Common myeloid progenitor, CD34-positive (primary cell): ENCODE measurements around the gene MAP2K3.
A peak's percentile ranks its signal among the peaks of the same experiment; 100 is the strongest.

ENCODE experiments used
- CTCF ChIA-PET: fragments of 350-600 bp; sonication (Branson Sonifier 250); formaldehyde crosslinking; loops from one replicate; lab custom pipeline; 2021; ENCODE audit warnings: antibody characterized with exemption; lab: Charles Lee
- POLR2A ChIA-PET: fragments of 350-600 bp; sonication (Branson Sonifier 250); formaldehyde crosslinking; loops from one replicate; lab custom pipeline; 2021; ENCODE audit warnings: antibody characterized with exemption; lab: Charles Lee
- DNase-seq, 3 donors: peaks; one replicate each; pipeline versions ENCODE4 v3.0.0 to v3.0.0-alpha.2; 2013
- H3K27ac ChIP-seq, 2 experiments: 1 replicate in 1 of 2; 2 replicates in 1 of 2; pipeline ENCODE4 v1.7.0; 2013; ENCODE audit warnings: inconsistent platforms in 2 of 2, low read length in 2 of 2, mild to moderate bottlenecking in 2 of 2, low read depth in 1 of 2, moderate library complexity in 1 of 2; ENCODE audit not compliant: severe bottlenecking in 2 of 2, insufficient read depth in 1 of 2, poor library complexity in 1 of 2
- H3K27me3 ChIP-seq, 5 experiments: replicated peaks in 2 of 5; 1 replicate in 3 of 5; 2 replicates in 2 of 5; pipeline versions ENCODE4 v1.6.1 to v1.7.0; 2013; ENCODE audit warnings: low read length in 4 of 5, mild to moderate bottlenecking in 2 of 5, moderate library complexity in 2 of 5, inconsistent platforms in 1 of 5; ENCODE audit not compliant: insufficient read depth in 5 of 5, control insufficient read depth in 4 of 5
- H3K36me3 ChIP-seq, 4 experiments: 1 replicate in 2 of 4; 2 replicates in 2 of 4; pipeline versions ENCODE4 v1.6.1 to v1.7.0; 2013; ENCODE audit warnings: low read length in 3 of 4, control low read depth in 1 of 4, mild to moderate bottlenecking in 1 of 4; ENCODE audit not compliant: control insufficient read depth in 4 of 4, insufficient read depth in 4 of 4
- H3K4me1 ChIP-seq, 4 experiments: 1 replicate in 3 of 4; 2 replicates in 1 of 4; pipeline versions ENCODE4 v1.6.1 to v1.7.1; 2013; ENCODE audit warnings: low read length in 3 of 4, mild to moderate bottlenecking in 3 of 4, control low read depth in 1 of 4, inconsistent platforms in 1 of 4, moderate library complexity in 1 of 4; ENCODE audit not compliant: control insufficient read depth in 4 of 4, insufficient read depth in 4 of 4; ENCODE audit errors: control extremely low read depth in 1 of 4
- H3K4me3 ChIP-seq, 7 experiments: 1 replicate in 4 of 7; 2 replicates in 3 of 7; pipeline versions ENCODE4 v1.5.1 to v1.7.0; 2013; ENCODE audit warnings: mild to moderate bottlenecking in 7 of 7, low read length in 6 of 7, moderate library complexity in 6 of 7, inconsistent platforms in 2 of 7, low read depth in 2 of 7, control low read depth in 1 of 7; ENCODE audit not compliant: insufficient read depth in 4 of 7, control insufficient read depth in 1 of 7; ENCODE audit errors: extremely low read depth in 1 of 7
- H3K9me3 ChIP-seq, 5 experiments: 1 replicate in 4 of 5; 2 replicates in 1 of 5; pipeline versions ENCODE4 v1.6.1 to v1.7.1; 2013; ENCODE audit warnings: low read length in 4 of 5, mild to moderate bottlenecking in 2 of 5, inconsistent platforms in 1 of 5, low read depth in 1 of 5, moderate library complexity in 1 of 5; ENCODE audit not compliant: control insufficient read depth in 4 of 5, insufficient read depth in 2 of 5; ENCODE audit errors: control extremely low read depth in 1 of 5
- WGBS: methylation state at CpG from one replicate; pipeline ENCODE4 v1.1.5; 2013; ENCODE audit not compliant: insufficient coverage; 5-methylcytosine and 5-hydroxymethylcytosine counted together

MAP2K3 gene

GRCh38 chr17:21354796-21355385 lies 70.4 kb downstream of the MAP2K3 start:
- Histone ChIP-seq H3K27me3 (no peaks in the 10 kb centered on the region), H3K4me3 (no peak overlapping the region), H3K36me3 (no peaks in the 10 kb centered on the region), H3K4me1 (peaks cover 0 to 45% (median 22%) of the 10 kb centered on the region in 4 experiments), H3K9me3 (no peaks in the 10 kb centered on the region), H3K27ac (peak overlapping the region in 1 of 2 experiments; percentile 27)
- CTCF ChIA-PET = interaction anchor here (1.3 kb wide), 1 partner anchor 75 kb away, joined by 3 read pairs; no protein-coding TSS in a partner anchor
- 92% methylated on average over 12 of the region's 13 CpGs for WGBS
- POLR2A ChIA-PET = no interaction called here
- no peak for DNase-seq

GRCh38 chr17:21355586-21355985 lies 71.1 kb downstream of the MAP2K3 start:
- Histone ChIP-seq H3K36me3 (no peaks in the 10 kb centered on the region), H3K27ac (no peak overlapping the region), H3K9me3 (no peaks in the 10 kb centered on the region), H3K27me3 (no peaks in the 10 kb centered on the region), H3K4me3 (no peak overlapping the region), H3K4me1 (peaks cover 0 to 50% (median 29%) of the 10 kb centered on the region in 4 experiments)
- DNase-seq = no peak
- ChIA-PET CTCF (no interaction called here), POLR2A (no interaction called here)
- WGBS = 71% methylated on average over 2 of the region's 12 CpGs

- Histone ChIP-seq H3K4me3 (no peak overlapping the region), H3K4me1 (peaks cover 0 to 47% (median 28%) of the 10 kb centered on the region in 4 experiments), H3K27ac (no peak overlapping the region), H3K27me3 (no peaks in the 10 kb centered on the region), H3K36me3 (no peaks in the 10 kb centered on the region), H3K9me3 (no peaks in the 10 kb centered on the region)
- 95% methylated on average over 2 of the region's 2 CpGs for WGBS
- no peak for DNase-seq
- CTCF ChIA-PET = no interaction called here
- POLR2A ChIA-PET = no interaction called here
These were observed 72.1 kb downstream of the MAP2K3 start for GRCh38 chr17:21356537-21357127.

GRCh38 chr17:21357281-21357680 lies 72.8 kb downstream of the MAP2K3 start:
- Histone ChIP-seq H3K27me3 (no peaks in the 10 kb centered on the region), H3K4me1 (peaks cover 0 to 40% (median 25%) of the 10 kb centered on the region in 4 experiments), H3K4me3 (no peak overlapping the region), H3K9me3 (no peaks in the 10 kb centered on the region), H3K27ac (no peak overlapping the region), H3K36me3 (no peaks in the 10 kb centered on the region)
- DNase-seq = no peak
- 98% methylated on average over 4 of the region's 5 CpGs for WGBS
- ChIA-PET CTCF (no interaction called here), POLR2A (interaction anchor here (0.7 kb wide), 1 partner anchor 23 kb away, joined by 5 read pairs; no protein-coding TSS in a partner anchor)

- POLR2A ChIA-PET = interaction anchor here (0.7 kb wide), 1 partner anchor 22 kb away, joined by 5 read pairs; no protein-coding TSS in a partner anchor
- Histone ChIP-seq H3K36me3 (no peaks in the 10 kb centered on the region), H3K27me3 (no peaks in the 10 kb centered on the region), H3K27ac (no peak overlapping the region), H3K9me3 (no peaks in the 10 kb centered on the region), H3K4me3 (no peak overlapping the region), H3K4me1 (peaks cover 0 to 33% (median 21%) of the 10 kb centered on the region in 4 experiments)
- CTCF ChIA-PET = no interaction called here
- WGBS = 86% methylated on average over 6 of the region's 10 CpGs
- no peak for DNase-seq
These were observed 73.5 kb downstream of the MAP2K3 start for GRCh38 chr17:21357696-21358656.

- ChIA-PET POLR2A (no interaction called here), CTCF (no interaction called here)
- DNase-seq = no peak
- WGBS = 92% methylated on average over 11 of the region's 12 CpGs
- Histone ChIP-seq H3K4me1 (peaks cover 0 to 24% (median 17%) of the 10 kb centered on the region in 4 experiments), H3K27me3 (no peaks in the 10 kb centered on the region), H3K4me3 (no peak overlapping the region), H3K9me3 (no peaks in the 10 kb centered on the region), H3K27ac (no peak overlapping the region), H3K36me3 (no peaks in the 10 kb centered on the region)
These were observed 74.4 kb downstream of the MAP2K3 start for GRCh38 chr17:21358682-21359482.
